Psoas muscle (tissue), 8 donors: ENCODE measurements around the gene C10orf120. TPM values are rescaled to one million over a fixed set of nuclear protein-coding genes. Genes with fewer than 3 reads are reported as not detected.
A peak's percentile ranks its signal among the peaks of the same experiment; 100 is the strongest.

Source experiments
- ATAC-seq, 4 donors: fragments of 200-7000 bp; cut with Tn5 transposase; one replicate each; pipeline ENCODE4 v1.9.1; 2020; ENCODE audit warnings: moderate library complexity in 3 of 4, mild to moderate bottlenecking in 2 of 4
- DNase-seq, 2 donors: peaks; one replicate each; pipeline ENCODE4 v3.0.0-alpha.2; 2020
- H3K27ac ChIP-seq: fragments of 200-600 bp; one replicate; pipeline ENCODE4 v1.8.0; 2022
- H3K27me3 ChIP-seq, 3 donors: fragments of 200-600 bp in 1 of 3; one replicate each; pipeline versions ENCODE4 v1.6.1 to v1.8.0; 2013 to 2022; ENCODE audit warnings: low read length in 2 of 3, mild to moderate bottlenecking in 2 of 3, moderate library complexity in 1 of 3; ENCODE audit not compliant: insufficient read depth in 3 of 3
- H3K36me3 ChIP-seq, 2 donors: fragments of 200-600 bp in 1 of 2; one replicate each; pipeline versions ENCODE4 v1.6.1 to v1.8.0; 2013 to 2022; ENCODE audit warnings: low read depth in 1 of 2, mild to moderate bottlenecking in 1 of 2, moderate library complexity in 1 of 2; ENCODE audit not compliant: insufficient read depth in 1 of 2
- H3K4me1 ChIP-seq: fragments of 200-600 bp; one replicate; pipeline ENCODE4 v1.8.0; 2022
- H3K4me3 ChIP-seq: fragments of 200-600 bp; one replicate; pipeline ENCODE4 v1.8.0; 2022; ENCODE audit warnings: mild to moderate bottlenecking
- H3K9me3 ChIP-seq: fragments of 200-600 bp; one replicate; pipeline ENCODE4 v1.8.0; 2022
- WGBS, 3 donors: extraction: QIAGEN DNeasy Blood & Tissue Kit; methylation state at CpG; one replicate each; pipeline versions ENCODE4 v1.1.6 to v1.1.7; 2013; 5-methylcytosine and 5-hydroxymethylcytosine counted together
- intact Hi-C, 2 donors: fragments of 100-400 bp; cut with DNase I; formaldehyde crosslinking; loops; one replicate each; pipeline versions ENCODE4 v1.11.0 to v1.14.2; 2022
- polyA plus RNA-seq, 3 donors: library from polyadenylated mRNA; stranded (reverse); fragments of 200-250 nt; gene quantifications; one replicate each; pipeline ENCODE4 v1.2.3, GENCODE V29; 2013
- total RNA-seq, 4 donors: library from RNA; stranded (reverse); fragmentation: NEBNext Ultra II Directional in 2 of 4; extraction: Animal tissue kit (Norgen Biotek cat#: 25700) in 2 of 4; gene quantifications; one replicate each; pipeline versions ENCODE4 v1.2.1 to v1.2.4, GENCODE V29; 2021 to 2023
- TF ChIP-seq, protein P1 (sequence below): fragments of 200-600 bp; IDR thresholded peaks from one replicate; pipeline ENCODE4 v1.8.0; 2022; ENCODE audit warnings: antibody characterized with exemption
- donor health status: healthy with polysubstance abuse.
- donor health status: DM: no; HTN: no; CAD: no; lungs with moderate emphysema.
- donor health status: Bipolar disorder and iron deficiency.
- donor health status: healthy.
- donor health status: DM: yes; HTN: yes; CAD: no.
- donor health status: DM: no; HTN: no; CAD: no.
- donor health status: DM: no; HTN: no; CAD: no.
- donor health status: DM: yes; HTN: yes; CAD: no.

The C10orf120 gene
- total and polyA plus RNA-seq, 7 donors: not detected

- Histone ChIP-seq H3K4me3 (no peak overlapping the region), H3K9me3 (no peaks in the 10 kb centered on the region), H3K27ac (no peak overlapping the region), H3K4me1 (no peaks in the 10 kb centered on the region), H3K27me3 (peaks cover 0 to 16% (median 0%) of the 10 kb centered on the region in 3 donors), H3K36me3 (no peaks in the 10 kb centered on the region)
- ATAC-seq (no peak), DNase-seq (no peak)
- intact Hi-C loops: loop anchor here in 1 of 2 donors (10.0 kb wide), 1 partner anchor 909 kb away; no protein-coding TSS in a partner anchor
- whole genome bisulfite sequencing, 3 donors: 81 to 85% (median 83%) methylated on average over 9 of the region's 9 CpGs
- TF ChIP-seq, protein P1, sequence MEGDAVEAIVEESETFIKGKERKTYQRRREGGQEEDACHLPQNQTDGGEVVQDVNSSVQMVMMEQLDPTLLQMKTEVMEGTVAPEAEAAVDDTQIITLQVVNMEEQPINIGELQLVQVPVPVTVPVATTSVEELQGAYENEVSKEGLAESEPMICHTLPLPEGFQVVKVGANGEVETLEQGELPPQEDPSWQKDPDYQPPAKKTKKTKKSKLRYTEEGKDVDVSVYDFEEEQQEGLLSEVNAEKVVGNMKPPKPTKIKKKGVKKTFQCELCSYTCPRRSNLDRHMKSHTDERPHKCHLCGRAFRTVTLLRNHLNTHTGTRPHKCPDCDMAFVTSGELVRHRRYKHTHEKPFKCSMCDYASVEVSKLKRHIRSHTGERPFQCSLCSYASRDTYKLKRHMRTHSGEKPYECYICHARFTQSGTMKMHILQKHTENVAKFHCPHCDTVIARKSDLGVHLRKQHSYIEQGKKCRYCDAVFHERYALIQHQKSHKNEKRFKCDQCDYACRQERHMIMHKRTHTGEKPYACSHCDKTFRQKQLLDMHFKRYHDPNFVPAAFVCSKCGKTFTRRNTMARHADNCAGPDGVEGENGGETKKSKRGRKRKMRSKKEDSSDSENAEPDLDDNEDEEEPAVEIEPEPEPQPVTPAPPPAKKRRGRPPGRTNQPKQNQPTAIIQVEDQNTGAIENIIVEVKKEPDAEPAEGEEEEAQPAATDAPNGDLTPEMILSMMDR: no peak
These were observed 43.9 kb downstream of the C10orf120 start for GRCh38 chr10:122655524-122656307.

- H3K4me3 ChIP-seq: no peak overlapping the region
- no peaks in the 10 kb centered on the region for H3K4me1 ChIP-seq
- WGBS, 3 donors: 70 to 90% (median 80%) methylated on average over 2 of the region's 2 CpGs
- peaks cover 0 to 16% (median 0%) of the 10 kb centered on the region in 3 donors for H3K27me3 ChIP-seq
- DNase-seq (no peak), ATAC-seq (no peak)
- H3K27ac ChIP-seq: no peak overlapping the region
- intact Hi-C loops: loop anchor here in 1 of 2 donors (10.0 kb wide), 1 partner anchor 914 kb away; no protein-coding TSS in a partner anchor
- no peaks in the 10 kb centered on the region for H3K9me3 ChIP-seq
- no peaks in the 10 kb centered on the region for H3K36me3 ChIP-seq
- TF ChIP-seq, protein P1: no peak
These were observed 49.3 kb downstream of the C10orf120 start for GRCh38 chr10:122650331-122650730.

GRCh38 chr10:122649903-122650302 is 49.7 kb downstream of the C10orf120 start:
- 68 to 72% (median 71%) methylated on average over 5 of the region's 5 CpGs for WGBS, 3 donors
- intact Hi-C loops: loop anchor here (2.0 to 10.0 kb wide), 3 partner anchors 55 to 915 kb away; no protein-coding TSS in a partner anchor
- Histone ChIP-seq H3K36me3 (no peaks in the 10 kb centered on the region), H3K4me1 (no peaks in the 10 kb centered on the region), H3K27me3 (peaks cover 0 to 14% (median 0%) of the 10 kb centered on the region in 3 donors), H3K4me3 (no peak overlapping the region), H3K9me3 (no peaks in the 10 kb centered on the region), H3K27ac (no peak overlapping the region)
- DNase-seq (no peak), ATAC-seq (no peak)
- TF ChIP-seq, protein P1: no peak

DNA sequence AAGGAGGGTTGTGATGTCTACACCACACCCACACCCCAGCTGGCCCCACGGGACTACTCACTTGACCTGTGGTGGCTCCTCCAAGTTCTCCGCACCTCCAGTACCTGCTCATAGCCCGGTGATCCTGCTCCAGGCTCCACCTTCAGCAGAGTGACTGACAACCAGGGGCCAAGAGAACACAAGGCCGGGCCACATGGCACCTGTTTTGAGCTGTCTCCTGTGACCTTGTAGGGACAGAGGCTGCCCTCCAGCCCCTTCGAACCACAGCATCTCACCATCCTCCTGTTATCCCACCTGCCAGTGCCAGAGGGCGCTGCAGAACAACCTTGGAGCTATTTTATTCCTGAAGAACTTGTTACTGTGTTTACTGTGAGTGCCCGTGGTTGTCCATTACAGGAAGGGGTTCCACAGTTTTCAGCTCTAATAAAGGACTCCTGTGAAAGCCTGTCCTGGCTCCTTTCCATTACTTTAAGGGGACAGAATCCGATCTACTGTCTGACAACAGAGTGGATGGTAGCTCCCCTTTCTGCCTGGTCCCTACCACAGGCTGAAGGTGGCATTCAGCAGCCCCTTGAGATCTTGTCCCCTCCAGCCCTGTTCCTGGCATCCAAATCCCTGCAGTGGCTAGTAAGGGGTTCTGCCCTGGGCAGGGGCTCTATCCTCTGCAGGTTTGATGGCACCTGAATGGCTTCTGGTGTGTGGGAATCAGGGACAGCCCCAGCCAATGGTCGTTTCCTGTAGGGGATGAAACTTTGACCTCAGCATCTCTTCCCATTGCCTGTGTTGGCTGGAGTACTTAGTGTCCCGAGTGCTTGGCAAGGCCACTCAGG is 50.8 kb downstream of the C10orf120 start:
- no peaks in the 10 kb centered on the region for H3K4me1 ChIP-seq
- no peaks in the 10 kb centered on the region for H3K9me3 ChIP-seq
- H3K27ac ChIP-seq: no peak overlapping the region
- ATAC-seq (peak in 1 of 4 donors; percentile 40), DNase-seq (peak; percentile 29 to 61)
- 32 to 35% (median 33%) methylated on average over 10 of the region's 10 CpGs for WGBS, 3 donors
- H3K36me3 ChIP-seq: no peaks in the 10 kb centered on the region
- intact Hi-C loops: loop anchor here in 1 of 2 donors (2.0 to 5.0 kb wide), 2 partner anchors 56 to 908 kb away; no protein-coding TSS in a partner anchor
- TF ChIP-seq, protein P1: peak; percentile 47
- H3K4me3 ChIP-seq: no peak overlapping the region
- H3K27me3 ChIP-seq: peaks cover 0 to 11% (median 0%) of the 10 kb centered on the region in 3 donors

Other genes with a start within 250 kb of the C10orf120 start
- not detected for gene ARMS2, start 245.2 kb downstream of the C10orf120 start, total RNA-seq
- gene ARMS2, start 245.2 kb downstream of the C10orf120 start, polyA plus RNA-seq: under 1 TPM in 1 of 3 donors, not detected in 2; 0.47 TPM
- gene HTRA1, start 238.3 kb downstream of the C10orf120 start, total RNA-seq: 10 to 100 TPM; 11.6 to 30.8 (median 13.2) TPM
- 10 to 100 TPM; 11.4 to 18.7 (median 11.5) TPM for gene HTRA1, start 238.3 kb downstream of the C10orf120 start, polyA plus RNA-seq
- under 1 TPM; 0.07 to 0.43 (median 0.28) TPM for gene DMBT1, start 139.1 kb downstream of the C10orf120 start, total RNA-seq
- gene DMBT1, start 139.1 kb downstream of the C10orf120 start, polyA plus RNA-seq: under 1 TPM; 0.03 to 0.25 (median 0.04) TPM
- gene CUZD1, start 146.0 kb upstream of the C10orf120 start, total RNA-seq: under 1 TPM in 3 of 4 donors, not detected in 1; 0.10 to 0.19 (median 0.15) TPM
- gene CUZD1, start 146.0 kb upstream of the C10orf120 start, polyA plus RNA-seq: under 1 TPM; 0.17 to 0.35 (median 0.25) TPM
- under 1 TPM in 3 of 4 donors, not detected in 1; 0.74 to 0.97 (median 0.90) TPM for gene FAM24B, start 179.7 kb upstream of the C10orf120 start, total RNA-seq
- 1 to 10 TPM in 1 of 3 donors, under 1 TPM in 2; 0.46 to 1.1 (median 0.97) TPM for gene FAM24B, start 179.7 kb upstream of the C10orf120 start, polyA plus RNA-seq
- not detected for gene FAM24A, start 210.8 kb upstream of the C10orf120 start, total RNA-seq
- not detected for gene FAM24A, start 210.8 kb upstream of the C10orf120 start, polyA plus RNA-seq